ENCODE measurements around the gene CAND2. TPM values are rescaled to one million over a fixed set of nuclear protein-coding genes. Genes with fewer than 3 reads are reported as not detected.

The CAND2 gene
- total RNA-seq, 4 donors from 2014 or later = 14.3 to 24.5 (median 18.7) TPM

GRCh38 chr3:12882336-12883310 lies 86.1 kb downstream of the CAND2 start:
- TF ChIP-seq EP300 (IDR thresholded peaks at IDR 0.05) = no peak
- no peak for TF ChIP-seq POLR2A (IDR thresholded peaks at IDR 0.05)
- no peak for TF ChIP-seq CTCF (IDR thresholded peaks at IDR 0.05)

GRCh38 chr3:12884186-12884680 lies 87.8 kb downstream of the CAND2 start:
- H3K27me3 ChIP-seq = no peaks in the 10 kb centered on the region
- TF ChIP-seq CTCF (IDR thresholded peaks at IDR 0.05) (no peak), POLR2A (IDR thresholded peaks at IDR 0.05) (no peak), EP300 (IDR thresholded peaks at IDR 0.05) (no peak)
- no peak for DNase-seq (ENCODE audit: low spot score in 2 of 2)
- WGBS, 2 donors = 71 to 76% methylated on average over 15 of the region's 15 CpGs
- H3K36me3 ChIP-seq = no peaks in the 10 kb centered on the region
- no peak overlapping the region for H3K27ac ChIP-seq
- no peak overlapping the region for H3K4me3 ChIP-seq
- H3K4me1 ChIP-seq = no peaks in the 10 kb centered on the region
- H3K9me3 ChIP-seq = no peaks in the 10 kb centered on the region

More at GRCh38 chr3:12882336-12883310, 86.1 kb downstream of the CAND2 start:
- no peak for DNase-seq (ENCODE audit: low spot score in 2 of 2)
- H3K4me3 ChIP-seq = no peak overlapping the region
- H3K27me3 ChIP-seq = no peaks in the 10 kb centered on the region
- no peaks in the 10 kb centered on the region for H3K9me3 ChIP-seq
- 91 to 93% methylated on average over 37 to 54 of the region's 62 CpGs for WGBS, 2 donors
- no peaks in the 10 kb centered on the region for H3K36me3 ChIP-seq
- no peak overlapping the region for H3K27ac ChIP-seq
- no peaks in the 10 kb centered on the region for H3K4me1 ChIP-seq

Small RNA genes lying within 50 kb of the gene (small RNA-seq; reads per million reads assigned to genes)
- not detected for gene AC034198.1

Other genes starting within 250 kb of the CAND2 start
- gene MKRN2, start 239.6 kb upstream of the CAND2 start, total RNA-seq = 10 to 100 TPM; 35.5 to 49.4 (median 45.3) TPM
- gene RAF1, start 132.6 kb upstream of the CAND2 start, total RNA-seq = 100 to 1,000 TPM; 106 to 136 (median 121) TPM
- not detected for gene TMEM40, start 37.4 kb upstream of the CAND2 start, total RNA-seq
- 100 to 1,000 TPM; 510 to 893 (median 747) TPM for gene RPL32, start 44.9 kb downstream of the CAND2 start, total RNA-seq

All from tibial nerve (tissue), 4 donors.